Measurements from ENCODE around the gene CCNT2. TPM values are rescaled to one million over a fixed set of nuclear protein-coding genes. Genes with fewer than 3 reads are reported as not detected.

Gene CCNT2
- total RNA-seq, 4 donors from 2014 or later = 53.2 to 152 (median 84.9) TPM

DNA sequence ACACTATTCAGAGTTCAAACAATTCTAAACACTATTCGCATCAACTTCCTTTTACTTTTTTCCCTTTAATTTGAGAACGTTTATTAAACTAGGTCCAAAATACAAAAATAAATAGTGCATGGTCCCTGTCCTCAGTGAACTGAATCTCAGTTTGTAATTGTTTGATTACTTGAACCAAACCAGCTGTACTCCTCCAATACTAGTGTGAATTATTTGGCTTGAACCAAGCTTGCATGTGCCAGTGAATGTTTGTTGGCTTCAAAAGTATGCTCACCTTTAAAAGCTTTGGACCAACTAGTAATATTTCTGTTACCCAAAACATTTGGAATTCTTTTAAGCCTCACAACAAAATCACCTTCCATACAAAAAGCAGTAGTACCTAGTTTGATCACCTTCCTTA, 15.5 kb downstream of the CCNT2 start:
- no peak overlapping the region for H3K27ac ChIP-seq
- no peaks in the 10 kb centered on the region for H3K36me3 ChIP-seq
- no peak for DNase-seq
- TF ChIP-seq POLR2A (IDR thresholded peaks at IDR 0.05) (no peak), CTCF (IDR thresholded peaks at IDR 0.05) (no peak)
- H3K9me3 ChIP-seq = no peaks in the 10 kb centered on the region
- H3K4me3 ChIP-seq = no peak overlapping the region
- H3K4me1 ChIP-seq = no peaks in the 10 kb centered on the region
- intact Hi-C loops (cut with DNase I; ENCODE audit: low total_unique reads) = no loop called here
- H3K27me3 ChIP-seq = no peaks in the 10 kb centered on the region

- no peaks in the 10 kb centered on the region for H3K36me3 ChIP-seq
- no peaks in the 10 kb centered on the region for H3K27me3 ChIP-seq
- H3K27ac ChIP-seq = no peak overlapping the region
- no peak for DNase-seq
- no peak overlapping the region for H3K4me3 ChIP-seq
- intact Hi-C loops (cut with DNase I; ENCODE audit: low total_unique reads) = no loop called here
- H3K9me3 ChIP-seq = no peaks in the 10 kb centered on the region
- H3K4me1 ChIP-seq = no peaks in the 10 kb centered on the region
- TF ChIP-seq CTCF (IDR thresholded peaks at IDR 0.05) (no peak), POLR2A (IDR thresholded peaks at IDR 0.05) (no peak)
Observed at GRCh38 chr2:134934641-134935040, 16.0 kb downstream of the CCNT2 start.

GRCh38 chr2:134936691-134937090, 18.1 kb downstream of the CCNT2 start:
- Histone ChIP-seq H3K4me3 (no peak overlapping the region), H3K36me3 (peaks cover 0 to 2% of the 10 kb centered on the region in 2 donors), H3K9me3 (no peaks in the 10 kb centered on the region), H3K27ac (no peak overlapping the region), H3K4me1 (no peaks in the 10 kb centered on the region), H3K27me3 (no peaks in the 10 kb centered on the region)
- intact Hi-C loops (cut with DNase I; ENCODE audit: low total_unique reads) = no loop called here
- TF ChIP-seq CTCF (IDR thresholded peaks at IDR 0.05) = no peak
- no peak for DNase-seq

DNA sequence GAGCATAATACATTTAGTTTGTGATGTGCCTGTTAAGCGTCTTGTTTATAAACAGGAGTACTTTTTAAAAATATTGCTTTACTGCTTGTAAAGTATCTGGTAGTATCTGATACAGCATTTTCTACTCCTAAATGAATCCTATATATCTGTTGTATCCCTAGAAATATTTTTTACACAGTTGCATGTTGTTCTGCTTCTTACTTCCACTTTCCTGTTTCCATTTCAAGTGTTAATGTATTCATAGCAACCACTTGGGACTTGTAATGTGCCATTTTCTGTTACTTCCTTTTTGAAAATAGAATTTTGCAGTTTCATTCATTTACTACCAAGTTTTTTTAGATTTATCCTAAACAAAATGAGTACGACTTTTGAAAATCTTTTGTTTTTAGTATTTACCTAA, 24.9 kb downstream of the CCNT2 start:
- intact Hi-C loops (cut with DNase I; ENCODE audit: low total_unique reads) = no loop called here
- H3K4me1 ChIP-seq = no peaks in the 10 kb centered on the region
- no peak for TF ChIP-seq CTCF (IDR thresholded peaks at IDR 0.05)
- TF ChIP-seq POLR2A (IDR thresholded peaks at IDR 0.05) = no peak
- H3K36me3 ChIP-seq = peaks cover 0 to 2% of the 10 kb centered on the region in 2 donors
- no peak overlapping the region for H3K27ac ChIP-seq
- no peak for DNase-seq
- no peak overlapping the region for H3K4me3 ChIP-seq
- H3K27me3 ChIP-seq = no peaks in the 10 kb centered on the region
- H3K9me3 ChIP-seq = no peaks in the 10 kb centered on the region

- Histone ChIP-seq H3K4me3 (no peak overlapping the region), H3K27ac (no peak overlapping the region), H3K4me1 (no peaks in the 10 kb centered on the region), H3K27me3 (no peaks in the 10 kb centered on the region), H3K36me3 (peaks cover 0 to 2% of the 10 kb centered on the region in 2 donors), H3K9me3 (no peaks in the 10 kb centered on the region)
- no peak for TF ChIP-seq POLR2A (IDR thresholded peaks at IDR 0.05)
- no peak for TF ChIP-seq CTCF (IDR thresholded peaks at IDR 0.05)
- DNase-seq = no peak
- intact Hi-C loops (cut with DNase I; ENCODE audit: low total_unique reads) = no loop called here
Observed at GRCh38 chr2:134944975-134945374, 26.4 kb downstream of the CCNT2 start.

Data from uterus (tissue), 4 donors.